Measurements from ENCODE around the gene MRM2. TPM values are rescaled to one million over a fixed set of nuclear protein-coding genes. Genes with fewer than 3 reads are reported as not detected.

MRM2 gene
- total RNA-seq, 1 donor from 2014 or later, result 25.3 TPM

DNA sequence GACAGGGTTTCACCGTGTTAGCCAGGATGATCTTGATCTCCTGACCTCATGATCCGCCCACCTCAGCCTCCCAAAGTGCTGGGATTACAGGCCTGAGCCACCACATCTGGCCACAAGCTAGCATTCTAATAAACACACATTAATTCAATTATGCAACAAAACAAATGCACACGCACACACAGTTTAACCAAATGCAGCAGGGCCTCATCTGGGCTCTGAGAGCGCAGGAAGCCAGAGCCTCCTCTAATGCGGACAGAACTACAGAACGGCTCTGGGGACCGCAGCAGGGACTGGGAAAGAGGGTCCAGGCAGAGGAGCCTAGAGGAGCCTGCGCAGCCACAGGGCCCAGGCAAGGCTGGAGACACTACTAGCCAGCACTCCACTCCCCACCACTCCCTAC, 13.1 kb downstream of the MRM2 start:
- DNase-seq (ENCODE audit: low spot score in 2 of 2, unreplicated experiment in 2 of 2), result no peak
- Mint-ChIP-seq H3K27me3 (ENCODE audit: low read depth) (no peaks in the 10 kb centered on the region), H3K36me3 (peaks cover 22% of the 10 kb centered on the region), H3K27ac (no peak overlapping the region), H3K9me3 (no peaks in the 10 kb centered on the region), H3K4me3 (no peak overlapping the region), H3K4me1 (peaks cover 14% of the 10 kb centered on the region)
- TF ChIP-seq, protein P1, sequence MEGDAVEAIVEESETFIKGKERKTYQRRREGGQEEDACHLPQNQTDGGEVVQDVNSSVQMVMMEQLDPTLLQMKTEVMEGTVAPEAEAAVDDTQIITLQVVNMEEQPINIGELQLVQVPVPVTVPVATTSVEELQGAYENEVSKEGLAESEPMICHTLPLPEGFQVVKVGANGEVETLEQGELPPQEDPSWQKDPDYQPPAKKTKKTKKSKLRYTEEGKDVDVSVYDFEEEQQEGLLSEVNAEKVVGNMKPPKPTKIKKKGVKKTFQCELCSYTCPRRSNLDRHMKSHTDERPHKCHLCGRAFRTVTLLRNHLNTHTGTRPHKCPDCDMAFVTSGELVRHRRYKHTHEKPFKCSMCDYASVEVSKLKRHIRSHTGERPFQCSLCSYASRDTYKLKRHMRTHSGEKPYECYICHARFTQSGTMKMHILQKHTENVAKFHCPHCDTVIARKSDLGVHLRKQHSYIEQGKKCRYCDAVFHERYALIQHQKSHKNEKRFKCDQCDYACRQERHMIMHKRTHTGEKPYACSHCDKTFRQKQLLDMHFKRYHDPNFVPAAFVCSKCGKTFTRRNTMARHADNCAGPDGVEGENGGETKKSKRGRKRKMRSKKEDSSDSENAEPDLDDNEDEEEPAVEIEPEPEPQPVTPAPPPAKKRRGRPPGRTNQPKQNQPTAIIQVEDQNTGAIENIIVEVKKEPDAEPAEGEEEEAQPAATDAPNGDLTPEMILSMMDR (IDR thresholded peaks at IDR 0.05; ENCODE audit: unreplicated experiment), result no peak

DNA sequence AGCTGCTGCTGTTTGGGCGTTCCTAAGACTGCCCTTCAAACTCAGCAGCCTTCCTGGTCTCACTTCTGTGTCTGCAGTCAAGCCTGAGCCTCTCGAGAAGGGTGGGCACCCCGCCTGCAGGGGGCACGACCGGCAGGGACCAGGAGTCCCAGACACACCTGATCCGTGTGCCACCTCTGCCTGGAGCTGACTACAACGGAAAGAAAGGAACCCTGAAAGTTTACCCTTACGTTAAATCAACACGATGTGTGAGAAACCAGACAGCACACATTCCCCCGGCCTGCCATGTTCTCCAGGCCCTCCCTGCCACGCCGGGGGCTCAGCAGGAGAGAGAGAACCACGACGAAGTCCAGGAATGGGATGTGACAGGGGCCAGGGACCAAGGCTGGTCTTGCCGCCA, 14.3 kb downstream of the MRM2 start:
- no peak for DNase-seq (ENCODE audit: low spot score in 2 of 2, unreplicated experiment in 2 of 2)
- Mint-ChIP-seq H3K9me3 (no peaks in the 10 kb centered on the region), H3K4me3 (no peak overlapping the region), H3K27me3 (ENCODE audit: low read depth) (no peaks in the 10 kb centered on the region), H3K4me1 (peaks cover 8% of the 10 kb centered on the region), H3K36me3 (peaks cover 23% of the 10 kb centered on the region), H3K27ac (no peak overlapping the region)
- TF ChIP-seq, protein P1 (IDR thresholded peaks at IDR 0.05; ENCODE audit: unreplicated experiment), result no peak

GRCh38 chr7:2225830-2226229, 16.2 kb downstream of the MRM2 start:
- no peak overlapping the region for H3K4me3 Mint-ChIP-seq
- peaks cover 31% of the 10 kb centered on the region for H3K36me3 Mint-ChIP-seq
- DNase-seq (ENCODE audit: low spot score in 2 of 2, unreplicated experiment in 2 of 2), result no peak
- no peaks in the 10 kb centered on the region for H3K9me3 Mint-ChIP-seq
- TF ChIP-seq, protein P1 (IDR thresholded peaks at IDR 0.05; ENCODE audit: unreplicated experiment), result no peak
- H3K27me3 Mint-ChIP-seq (ENCODE audit: low read depth), result no peaks in the 10 kb centered on the region
- H3K27ac Mint-ChIP-seq, result no peak overlapping the region
- H3K4me1 Mint-ChIP-seq, result no peaks in the 10 kb centered on the region

- H3K9me3 Mint-ChIP-seq, result no peaks in the 10 kb centered on the region
- H3K27me3 Mint-ChIP-seq (ENCODE audit: low read depth), result no peaks in the 10 kb centered on the region
- no peak overlapping the region for H3K27ac Mint-ChIP-seq
- peaks cover 31% of the 10 kb centered on the region for H3K36me3 Mint-ChIP-seq
- H3K4me3 Mint-ChIP-seq, result no peak overlapping the region
- TF ChIP-seq, protein P1 (IDR thresholded peaks at IDR 0.05; ENCODE audit: unreplicated experiment), result no peak
- no peaks in the 10 kb centered on the region for H3K4me1 Mint-ChIP-seq
- DNase-seq (ENCODE audit: low spot score in 2 of 2, unreplicated experiment in 2 of 2), result no peak
Measured at GRCh38 chr7:2225336-2225735, 16.7 kb downstream of the MRM2 start.

- Mint-ChIP-seq H3K36me3 (peaks cover 31% of the 10 kb centered on the region), H3K4me3 (no peak overlapping the region), H3K27ac (no peak overlapping the region), H3K9me3 (no peaks in the 10 kb centered on the region), H3K4me1 (no peaks in the 10 kb centered on the region), H3K27me3 (ENCODE audit: low read depth) (no peaks in the 10 kb centered on the region)
- TF ChIP-seq, protein P1 (IDR thresholded peaks at IDR 0.05; ENCODE audit: unreplicated experiment), result no peak
- DNase-seq (ENCODE audit: low spot score in 2 of 2, unreplicated experiment in 2 of 2), result no peak
Measured at GRCh38 chr7:2224934-2225333, 17.1 kb downstream of the MRM2 start.

- H3K9me3 Mint-ChIP-seq, result no peaks in the 10 kb centered on the region
- no peak overlapping the region for H3K27ac Mint-ChIP-seq
- H3K27me3 Mint-ChIP-seq (ENCODE audit: low read depth), result no peaks in the 10 kb centered on the region
- TF ChIP-seq, protein P1 (IDR thresholded peaks at IDR 0.05; ENCODE audit: unreplicated experiment), result no peak
- no peak overlapping the region for H3K4me3 Mint-ChIP-seq
- no peak for DNase-seq (ENCODE audit: low spot score in 2 of 2, unreplicated experiment in 2 of 2)
- H3K4me1 Mint-ChIP-seq, result no peaks in the 10 kb centered on the region
- peaks cover 29% of the 10 kb centered on the region for H3K36me3 Mint-ChIP-seq
Measured at GRCh38 chr7:2224491-2224928, 17.5 kb downstream of the MRM2 start.
